Activated T-cell treated with anti-CD3 and anti-CD28 coated beads, Interleukin-2, amount 50 U/mL, for 1 hour (primary cell): ENCODE data around the gene LEUTX.
"Not testable (repeated sequence)": the region's sequence is repeated elsewhere in the genome, so short reads cannot be mapped to it uniquely, and the experiment has no call there.

ENCODE experiments used
- DNase-seq: peaks from one replicate; pipeline ENCODE4 v3.0.0-alpha.2; 2020

LEUTX gene

DNA sequence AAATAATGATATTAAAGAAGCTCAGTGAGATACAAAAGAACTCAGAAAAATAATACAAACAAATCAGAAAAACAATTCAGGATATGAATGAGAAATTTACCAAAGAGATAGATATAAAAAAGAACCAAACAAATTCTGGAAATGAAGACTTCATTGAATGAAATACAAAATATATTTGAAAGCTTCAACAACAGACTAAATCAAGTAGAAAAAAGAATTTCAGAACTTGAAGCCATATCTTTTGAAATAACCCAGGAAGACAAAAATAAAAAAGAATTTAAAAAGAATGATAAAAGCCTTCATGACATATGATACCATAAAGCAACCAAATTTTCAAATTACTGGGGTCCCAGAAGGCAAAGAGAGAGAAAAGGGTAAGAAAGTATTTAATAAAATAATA lies 9.6 kb downstream of the LEUTX start:
- DNase-seq = no peak

DNA sequence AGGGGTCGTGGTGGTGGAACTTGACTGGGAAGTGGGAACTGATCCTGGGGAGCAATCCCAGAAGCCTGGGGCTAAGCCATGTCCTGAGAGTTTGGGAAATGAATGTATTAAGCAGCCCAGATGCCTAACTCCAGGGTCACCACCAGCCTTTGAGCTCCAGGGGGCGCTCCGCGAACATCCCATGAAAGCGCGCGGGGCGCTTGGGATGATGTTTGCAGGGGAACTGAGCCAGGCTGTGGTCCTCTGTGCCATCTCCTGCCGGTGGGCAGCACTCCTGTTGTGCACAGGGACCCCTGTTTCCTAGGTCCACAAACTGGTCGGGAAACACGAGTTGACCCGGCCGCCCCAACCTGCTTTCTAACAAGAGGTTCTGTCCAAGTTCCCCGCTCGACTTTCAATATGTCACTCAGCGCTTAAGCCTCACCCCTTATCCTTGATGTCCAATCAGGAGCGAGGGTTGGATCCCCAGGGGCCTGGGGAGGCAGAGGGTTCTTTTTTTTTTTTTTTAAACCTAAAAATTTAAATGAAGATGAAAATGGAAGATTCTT lies 14.4 kb downstream of the LEUTX start:
- peak; percentile 80 for DNase-seq

GRCh38 chr19:39795001-39795400 lies 16.3 kb downstream of the LEUTX start:
- no peak for DNase-seq

- no peak for DNase-seq
Observed at GRCh38 chr19:39796000-39796498, 17.4 kb downstream of the LEUTX start.

GRCh38 chr19:39797083-39797482 lies 18.4 kb downstream of the LEUTX start:
- DNase-seq = no peak

DNA sequence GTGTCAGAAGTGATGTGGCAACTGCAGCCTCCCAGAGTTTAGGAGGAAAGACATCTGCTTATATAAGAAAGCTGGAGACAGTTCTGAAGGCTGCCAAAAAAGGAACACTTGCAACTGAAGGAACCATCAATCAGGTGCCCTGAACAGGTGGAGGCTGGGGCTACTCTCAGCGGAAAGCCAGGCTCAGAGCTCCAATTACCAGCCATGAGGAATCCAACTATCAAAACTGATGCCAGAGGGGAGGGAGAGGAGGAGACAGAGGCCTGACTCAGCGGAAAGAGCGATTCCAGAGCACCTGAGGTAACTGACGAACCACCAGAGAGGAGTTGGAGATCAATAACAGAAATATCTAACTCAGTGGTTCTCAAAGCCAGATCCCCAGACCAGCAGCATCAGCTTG lies 24.3 kb downstream of the LEUTX start:
- DNase-seq = no peak

GRCh38 chr19:39805104-39805503 lies 26.4 kb downstream of the LEUTX start:
- no peak for DNase-seq

GRCh38 chr19:39807846-39808364 lies 29.3 kb downstream of the LEUTX start:
- DNase-seq = no peak

- DNase-seq = not testable (repeated sequence)
Observed at GRCh38 chr19:39808688-39809087, 30.0 kb downstream of the LEUTX start.

- DNase-seq = no peak
Observed at GRCh38 chr19:39809368-39809767, 30.7 kb downstream of the LEUTX start.

DNA sequence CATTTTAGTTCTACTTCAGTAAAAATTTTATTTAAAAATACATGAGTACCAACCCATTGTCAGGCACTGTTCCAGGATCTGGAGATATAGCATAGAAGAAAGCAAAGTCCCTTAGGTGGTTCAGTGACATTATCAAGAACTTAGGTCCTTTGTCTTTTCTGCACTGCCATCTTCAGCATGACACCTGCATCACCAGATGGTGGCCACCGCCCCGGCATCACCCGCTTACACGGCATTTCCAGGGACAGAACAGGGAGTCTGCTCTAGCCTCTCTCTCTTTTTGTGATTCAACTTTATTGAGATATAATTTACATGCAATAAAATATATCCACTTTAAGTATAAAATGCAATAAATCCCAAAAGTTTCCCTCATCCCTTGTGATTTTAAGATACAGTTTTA lies 31.8 kb downstream of the LEUTX start:
- DNase-seq = no peak

DNA sequence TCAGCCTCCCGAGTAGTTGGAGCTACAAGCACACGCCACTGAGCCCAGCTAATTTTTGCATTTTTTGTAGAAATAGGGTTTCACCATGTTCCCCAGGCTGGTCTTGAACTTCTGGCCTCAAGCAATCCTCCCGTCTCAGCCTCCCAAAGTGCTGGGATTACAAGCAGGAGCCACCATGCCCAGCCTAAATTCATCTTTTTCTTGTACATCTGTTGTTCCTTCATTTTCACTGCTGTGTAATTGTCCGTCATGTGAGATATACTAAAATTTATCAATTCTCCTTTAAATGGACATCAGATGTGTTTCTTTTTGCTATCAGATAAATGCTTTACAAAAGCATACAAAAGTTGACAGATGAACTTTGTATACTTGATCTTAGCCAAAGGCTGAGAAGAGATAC lies 32.4 kb downstream of the LEUTX start:
- no peak for DNase-seq

DNA sequence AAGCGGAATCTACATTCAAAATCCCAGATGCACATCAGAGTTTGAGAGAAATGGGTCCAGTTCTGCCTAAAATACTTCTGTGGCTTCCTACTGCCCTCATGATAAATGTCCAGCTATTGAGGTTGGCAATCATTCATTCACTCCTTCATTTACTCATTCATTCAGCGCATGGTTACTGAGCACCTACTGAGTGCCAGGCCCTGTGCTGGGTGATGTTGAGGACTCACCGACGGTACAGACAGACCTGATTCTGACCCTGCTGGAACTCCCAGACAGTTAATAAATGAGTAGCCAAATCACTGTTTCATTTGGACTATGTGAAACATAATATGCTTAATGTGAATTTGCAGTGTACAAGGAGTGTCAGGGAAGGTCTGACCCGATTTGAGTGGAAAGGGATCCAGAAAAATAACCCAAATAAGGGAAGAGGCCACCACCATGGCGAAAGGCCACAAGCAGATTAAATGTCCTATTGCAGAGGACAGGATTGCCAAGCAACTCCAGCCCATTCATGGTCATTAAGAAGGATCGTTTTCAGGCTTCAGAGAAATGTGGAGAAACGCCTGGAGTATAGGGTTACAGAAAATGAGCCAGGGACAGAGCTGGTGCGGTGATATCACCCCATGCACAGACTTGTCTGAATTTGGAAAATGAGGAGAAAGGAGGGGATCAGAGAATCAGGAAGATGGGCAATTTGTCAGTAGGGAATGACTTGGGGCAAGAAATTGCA lies 34.8 kb downstream of the LEUTX start:
- no peak for DNase-seq

GRCh38 chr19:39814111-39814510 lies 35.5 kb downstream of the LEUTX start:
- not testable (repeated sequence) for DNase-seq

DNA sequence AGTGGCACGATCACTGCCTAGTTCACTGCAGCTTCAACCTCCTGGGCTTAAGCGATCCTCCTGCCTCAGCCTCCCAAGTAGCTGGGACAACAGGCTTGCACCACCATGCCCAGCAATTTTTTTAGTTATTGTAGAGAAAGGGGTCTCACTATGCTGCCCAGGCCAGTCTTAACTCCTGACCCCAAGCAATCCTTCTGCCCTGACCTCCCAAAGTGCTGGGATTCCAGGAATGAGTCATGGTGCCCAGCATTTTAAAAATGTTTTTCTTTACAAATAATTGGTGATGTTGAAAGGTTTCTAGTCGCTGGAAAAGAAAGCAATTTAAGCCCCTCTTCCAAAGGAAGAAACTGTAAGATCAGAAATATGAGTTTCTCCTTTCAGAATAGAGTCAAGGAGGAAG lies 35.9 kb downstream of the LEUTX start:
- no peak for DNase-seq

GRCh38 chr19:39816287-39817048 lies 37.8 kb downstream of the LEUTX start:
- no peak for DNase-seq

DNA sequence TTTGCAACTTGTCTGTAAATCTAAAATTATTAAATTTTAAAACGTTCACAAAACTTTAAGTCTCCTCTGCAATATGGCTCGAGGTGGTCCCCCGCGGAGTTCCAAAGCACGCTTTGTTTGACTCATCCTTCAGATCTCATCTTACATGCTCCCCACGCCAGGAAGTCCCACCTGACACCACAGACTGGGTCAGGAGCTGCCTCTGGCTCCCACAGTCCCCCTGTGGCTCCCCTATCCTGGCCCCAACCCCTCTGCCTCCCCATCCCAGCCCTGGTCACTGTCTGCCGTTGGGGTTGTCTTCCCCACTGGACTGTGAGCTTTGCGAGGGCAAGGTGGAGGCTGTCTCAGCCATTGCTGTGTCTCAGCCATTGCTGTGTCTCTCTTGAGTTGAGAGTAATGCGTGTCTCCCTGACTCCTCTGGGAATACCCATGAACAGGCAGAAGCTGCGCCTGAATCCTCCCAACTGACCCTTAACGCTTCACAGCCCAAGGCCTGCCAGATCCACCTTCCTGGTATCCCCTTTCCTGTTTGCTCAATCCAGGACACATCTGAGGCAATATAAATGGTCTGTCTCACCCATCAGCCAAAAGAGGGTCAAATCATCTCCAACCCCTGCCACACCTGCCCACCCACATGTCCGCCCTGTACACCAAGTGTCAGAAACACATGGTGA lies 39.4 kb downstream of the LEUTX start:
- DNase-seq = no peak

- no peak for DNase-seq
Observed at GRCh38 chr19:39818626-39819097, 40.0 kb downstream of the LEUTX start.

DNA sequence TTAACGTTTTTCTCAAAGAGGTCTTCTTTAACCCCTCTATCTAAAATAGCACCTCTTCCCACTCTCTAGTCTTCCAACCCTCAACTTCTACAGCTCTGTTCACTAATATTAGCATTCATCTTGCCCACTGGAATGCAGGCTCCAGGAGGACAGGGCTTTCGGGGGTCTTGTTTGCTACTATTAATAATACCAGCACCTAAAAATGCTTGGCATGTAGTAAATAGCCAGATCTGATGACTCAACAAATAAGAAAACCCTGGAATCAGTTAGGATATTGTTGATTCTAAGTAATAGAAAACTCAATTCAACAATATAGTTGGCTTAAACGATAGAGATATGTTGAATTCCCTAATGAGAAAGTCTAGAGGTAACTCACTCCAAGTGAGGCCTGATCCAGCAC lies 41.1 kb downstream of the LEUTX start:
- DNase-seq = no peak

- no peak for DNase-seq
Observed at GRCh38 chr19:39820696-39821095, 42.0 kb downstream of the LEUTX start.

DNA sequence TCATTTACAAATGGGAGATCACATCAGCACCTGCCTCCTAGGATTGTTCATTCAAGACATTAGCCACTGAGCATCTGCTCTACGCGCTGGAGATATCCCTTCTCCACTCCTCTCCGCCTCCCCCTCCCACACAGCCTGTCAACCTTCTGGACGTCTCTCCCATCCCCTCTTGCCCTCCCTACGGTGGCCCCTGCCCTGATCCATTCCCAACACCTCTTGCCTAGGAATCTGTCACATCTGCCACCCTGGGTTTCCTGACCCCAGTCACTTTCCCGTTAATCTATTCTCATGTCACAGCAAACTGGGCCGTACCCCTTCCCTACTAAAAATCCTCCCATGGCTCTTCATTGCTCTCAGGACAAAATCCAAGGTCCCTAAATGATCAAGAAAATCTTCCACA lies 45.0 kb downstream of the LEUTX start:
- DNase-seq = no peak

DNA sequence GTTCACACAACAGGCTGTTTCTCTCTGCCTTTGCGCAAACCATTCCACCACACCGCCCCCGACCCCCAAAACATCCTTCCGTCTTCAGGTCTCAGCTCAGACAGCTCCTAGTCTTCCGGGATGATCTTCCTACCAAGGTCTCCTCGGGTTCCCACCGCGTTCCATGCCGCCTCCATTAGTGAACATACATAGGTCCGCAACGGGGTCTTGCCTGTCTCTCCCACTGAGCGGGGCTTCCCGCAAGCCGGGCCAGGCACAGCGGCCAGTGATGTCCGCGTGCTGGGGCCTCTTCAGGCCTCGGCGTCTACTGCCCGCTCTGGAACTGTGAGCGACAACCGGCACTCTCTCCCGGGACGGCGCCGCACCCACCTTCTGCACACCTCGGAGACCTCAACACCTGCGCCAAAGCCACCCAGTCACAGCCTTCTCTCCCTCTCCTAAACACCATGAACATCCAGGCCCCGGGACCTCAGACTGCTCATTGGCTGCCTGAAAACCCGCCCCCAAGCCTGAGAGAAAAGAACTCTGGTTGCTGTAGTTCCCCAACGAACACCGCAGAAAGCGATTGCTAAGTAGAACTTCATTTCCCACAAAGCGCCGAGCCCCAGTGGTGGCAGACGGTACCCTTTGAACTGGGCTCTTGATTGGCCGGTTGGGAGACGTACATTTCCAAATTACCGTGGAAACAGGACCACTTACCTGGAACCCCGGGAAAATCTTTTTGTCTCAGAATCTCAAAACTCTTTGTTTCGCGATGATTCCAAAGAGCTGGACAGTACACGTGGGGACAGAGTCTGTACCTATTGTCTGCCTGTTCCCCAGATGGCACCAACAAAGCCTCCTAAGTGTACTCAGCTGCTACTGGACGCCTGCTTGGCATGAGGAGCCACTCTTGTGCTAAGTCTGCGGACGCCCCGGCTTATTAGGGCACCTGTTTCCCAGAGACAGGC lies 45.8 kb downstream of the LEUTX start:
- peak; percentile 81 for DNase-seq
